Mucosa of gallbladder (tissue), 1 donor: ENCODE measurements around the gene HOXD11. TPM values are rescaled to one million over a fixed set of nuclear protein-coding genes. Genes with fewer than 3 reads are reported as not detected.

Experiments
- DNase-seq: peaks from one replicate; pipeline ENCODE4 v3.0.0-alpha.2; 2020; ENCODE audit warnings: low spot score
- total RNA-seq: library from RNA; stranded (reverse); gene quantifications from one replicate; pipeline ENCODE4 v1.2.1, GENCODE V29; 2021
- donor health status: DM: no; HTN: no; CAD: no.

Gene HOXD11
- total RNA-seq = not detected

DNA sequence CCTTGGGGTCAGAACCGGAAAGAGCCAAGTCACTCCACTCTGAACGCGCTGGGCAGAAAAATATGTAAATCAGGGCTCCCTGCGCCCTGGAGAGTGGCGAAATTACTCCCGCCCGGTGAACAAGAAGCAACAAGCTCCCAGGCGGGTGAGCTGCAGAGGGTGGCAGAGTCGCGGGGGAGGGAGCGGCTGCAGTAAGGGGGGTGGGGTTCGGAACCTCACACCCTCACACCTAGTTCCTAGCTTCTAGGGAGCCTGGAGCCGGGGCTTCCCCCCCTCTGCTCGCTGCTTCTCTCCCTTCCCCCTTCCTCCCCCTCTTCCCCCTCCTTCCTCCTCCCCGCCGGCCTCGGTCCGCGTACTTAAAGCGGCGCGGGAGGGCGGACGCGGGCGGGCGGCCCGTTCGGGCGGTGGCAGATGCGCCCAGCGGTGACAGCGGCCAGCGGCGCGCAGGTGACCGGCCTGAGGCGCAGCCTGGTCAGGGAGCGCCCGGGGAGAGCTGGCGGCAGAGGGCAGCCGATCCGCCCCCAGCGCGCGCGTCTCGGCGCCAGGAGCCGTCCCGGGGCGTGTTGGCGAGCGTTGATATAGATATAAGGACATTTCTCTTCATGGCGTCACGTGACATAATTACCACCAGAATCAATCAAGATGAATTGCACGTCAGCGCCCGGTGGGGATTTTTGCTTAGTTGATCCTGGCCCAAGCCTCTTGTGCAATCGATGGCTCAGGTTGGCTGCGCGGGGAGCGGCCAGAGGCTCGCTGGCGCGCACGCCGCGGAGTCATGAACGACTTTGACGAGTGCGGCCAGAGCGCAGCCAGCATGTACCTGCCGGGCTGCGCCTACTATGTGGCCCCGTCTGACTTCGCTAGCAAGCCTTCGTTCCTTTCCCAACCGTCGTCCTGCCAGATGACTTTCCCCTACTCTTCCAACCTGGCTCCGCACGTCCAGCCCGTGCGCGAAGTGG, at the start of gene HOXD11:
HOXD11 (plus strand) TSS at position 700 of the 959 bp plus-strand sequence; CDS start at position 776, 76 bp downstream.
- DNase-seq = no peak

DNA sequence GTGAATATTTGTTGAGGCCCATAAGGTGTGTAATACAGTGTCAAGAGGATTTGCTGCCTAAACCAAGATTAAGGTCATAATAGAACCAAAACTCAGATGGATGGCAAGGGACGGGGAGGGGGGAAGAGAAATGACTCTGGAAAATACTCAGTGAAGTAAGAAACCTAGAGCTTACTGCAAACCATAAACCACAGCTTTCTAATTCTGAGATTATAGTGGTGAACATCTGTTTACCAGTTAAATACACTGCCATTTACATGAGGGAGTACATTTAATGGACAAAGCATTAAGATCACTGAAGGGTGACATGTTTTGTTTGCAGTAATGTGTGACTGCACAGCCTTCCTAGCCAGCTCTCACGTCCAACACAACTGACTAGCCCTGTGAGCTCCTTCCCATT, 43.1 kb upstream of the HOXD11 start:
- DNase-seq = no peak

DNA sequence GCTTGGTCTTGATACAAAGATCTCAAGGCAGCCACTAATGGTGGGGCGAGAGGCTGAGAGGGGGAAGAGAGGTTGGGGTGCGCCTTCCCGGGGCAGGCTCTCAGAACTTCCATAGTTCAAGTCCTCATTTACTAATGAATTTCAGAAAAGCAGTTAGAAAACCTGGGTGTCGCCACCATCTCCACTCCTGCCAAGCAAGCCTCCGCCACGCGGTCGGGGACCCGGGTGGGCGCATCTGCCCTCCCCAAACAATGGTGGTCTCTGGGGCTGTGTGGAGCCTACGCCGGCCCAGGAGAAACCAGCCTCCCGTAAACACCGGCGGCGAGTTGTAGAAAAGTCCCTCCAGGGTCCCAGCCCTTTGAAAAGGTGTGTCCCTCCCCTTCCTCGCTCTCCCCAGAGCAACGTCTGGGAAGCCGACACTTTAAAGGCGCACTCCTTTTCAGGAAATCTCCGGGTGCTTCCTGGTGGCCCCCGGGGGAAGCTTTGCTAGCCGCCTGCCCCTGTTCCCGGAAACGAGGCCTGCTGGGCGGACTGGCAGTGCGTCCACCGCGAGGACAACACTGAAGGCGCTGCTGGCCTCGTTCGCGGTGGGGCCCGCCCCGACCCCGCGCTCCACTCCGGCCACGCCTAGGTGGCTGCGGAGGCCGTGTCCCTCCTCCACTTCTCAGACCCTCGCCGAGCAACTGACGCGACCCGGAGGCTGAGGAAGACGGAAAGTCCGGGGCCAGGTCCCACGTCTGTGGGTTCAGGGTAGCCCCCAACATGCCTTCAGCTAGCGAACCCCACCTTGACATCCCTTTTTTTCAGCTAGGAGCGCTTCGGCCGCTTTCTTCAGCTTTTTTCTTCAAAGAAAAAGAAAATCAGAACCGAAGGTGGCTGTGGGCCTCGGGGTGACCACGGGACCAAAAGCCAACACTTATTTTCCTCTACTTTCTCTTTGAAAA, 40.2 kb upstream of the HOXD11 start:
- no peak for DNase-seq

DNA sequence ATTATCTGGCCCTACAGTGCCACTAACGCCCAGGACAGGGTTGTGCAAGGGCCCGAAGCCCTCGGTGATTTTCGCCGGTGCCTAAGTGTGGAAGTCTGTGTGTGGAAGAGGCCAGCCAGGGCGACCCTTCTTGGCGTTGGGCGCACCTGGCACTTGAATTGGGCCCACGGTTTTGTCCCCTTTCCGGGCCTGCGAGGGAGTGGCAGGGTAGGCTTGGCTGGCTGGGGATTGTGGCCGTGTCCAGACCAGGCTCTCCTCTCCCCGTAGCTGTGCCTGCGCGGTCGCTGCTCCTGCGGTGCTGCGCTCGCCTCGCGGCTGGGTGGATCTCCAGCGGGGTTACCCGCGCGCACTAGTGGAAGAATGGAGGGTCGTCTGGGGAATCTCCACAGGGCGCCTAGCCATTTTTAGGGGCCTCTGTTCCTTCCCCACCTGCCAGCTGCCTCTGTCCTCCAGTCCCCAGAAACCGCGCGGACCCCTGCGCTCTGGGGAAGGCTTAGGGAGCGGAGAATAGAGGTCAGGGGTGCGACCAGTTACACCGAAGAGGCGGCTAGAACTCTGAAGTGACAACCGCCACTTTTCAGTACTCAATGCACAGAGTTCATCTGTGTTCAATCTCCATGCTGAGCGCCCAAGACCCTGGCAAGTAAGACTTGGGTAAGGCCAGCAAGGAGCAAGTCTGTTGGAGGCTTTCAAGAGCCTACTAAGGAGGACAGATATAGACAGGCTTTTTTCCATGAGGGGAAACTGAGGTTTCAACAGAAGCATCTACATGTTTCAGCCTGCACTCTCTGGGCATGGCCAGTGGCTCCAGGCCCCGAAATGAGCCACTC, 39.3 kb upstream of the HOXD11 start:
- no peak for DNase-seq

DNA sequence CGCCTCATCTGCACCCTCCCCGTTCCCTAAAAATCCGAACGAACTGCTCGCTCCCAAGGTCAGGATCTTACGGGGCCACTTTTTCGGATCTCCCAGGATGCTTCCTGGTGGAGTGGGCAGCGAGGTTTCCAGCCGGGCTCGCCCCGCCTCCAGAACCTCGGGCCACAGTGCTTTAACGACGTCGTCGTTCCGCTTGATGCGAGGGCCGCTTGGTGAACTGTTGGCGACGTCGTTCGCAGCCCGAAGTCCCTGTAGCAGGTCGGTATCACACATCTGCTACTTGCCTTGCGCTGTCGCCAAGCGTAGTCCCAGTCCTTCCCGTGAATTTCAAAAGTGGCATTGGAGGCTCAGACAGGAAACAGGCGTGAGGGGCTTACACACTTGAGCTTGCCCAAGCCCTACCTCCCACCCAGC, 38.7 kb upstream of the HOXD11 start:
- no peak for DNase-seq

DNA sequence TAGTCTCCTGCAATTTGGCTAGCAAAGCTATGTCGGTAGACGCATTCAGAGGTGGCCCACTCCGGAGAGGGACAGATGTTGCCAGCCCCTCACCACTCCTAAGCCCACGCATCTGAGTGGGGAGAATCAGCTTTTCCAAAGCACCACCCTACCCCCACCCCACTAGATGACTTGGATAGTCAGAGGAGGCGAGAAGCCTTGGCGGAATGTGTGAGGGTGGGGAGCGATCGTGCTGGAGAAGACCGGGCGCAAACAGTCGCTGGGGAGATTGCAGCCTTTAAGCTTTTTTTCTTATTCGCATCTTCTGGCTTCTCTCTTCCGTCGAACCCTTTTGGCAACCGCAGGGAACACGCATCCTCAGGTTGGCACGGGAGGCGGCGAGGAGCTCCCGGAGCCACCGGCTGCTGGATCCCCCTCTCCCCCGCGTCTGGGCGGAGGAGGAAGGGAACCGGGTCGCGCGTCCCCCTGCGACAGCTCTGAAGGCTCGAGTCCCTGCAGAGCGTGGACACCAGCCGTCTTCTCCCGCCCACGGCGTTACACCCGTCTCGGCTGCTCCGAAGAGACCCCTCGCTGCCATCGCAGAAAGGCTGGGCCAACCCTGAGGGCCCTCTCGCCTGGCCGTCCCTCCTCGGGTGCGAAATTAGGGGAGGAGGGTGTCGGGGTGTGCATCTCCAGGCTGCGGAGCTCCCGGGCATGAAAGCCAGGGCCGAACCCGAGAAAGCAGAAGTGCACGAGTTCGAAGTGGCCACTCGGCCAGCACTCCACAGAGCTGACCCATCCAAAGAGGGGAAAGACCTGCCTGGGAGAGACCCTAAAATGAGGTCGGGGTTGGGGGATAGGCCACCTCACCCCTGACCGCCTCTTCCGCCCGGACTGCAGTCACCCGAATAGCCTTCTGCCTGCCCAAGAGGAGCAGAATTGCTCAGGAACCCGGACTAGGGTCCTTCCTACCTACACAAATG, 35.5 kb upstream of the HOXD11 start:
- DNase-seq = no peak

DNA sequence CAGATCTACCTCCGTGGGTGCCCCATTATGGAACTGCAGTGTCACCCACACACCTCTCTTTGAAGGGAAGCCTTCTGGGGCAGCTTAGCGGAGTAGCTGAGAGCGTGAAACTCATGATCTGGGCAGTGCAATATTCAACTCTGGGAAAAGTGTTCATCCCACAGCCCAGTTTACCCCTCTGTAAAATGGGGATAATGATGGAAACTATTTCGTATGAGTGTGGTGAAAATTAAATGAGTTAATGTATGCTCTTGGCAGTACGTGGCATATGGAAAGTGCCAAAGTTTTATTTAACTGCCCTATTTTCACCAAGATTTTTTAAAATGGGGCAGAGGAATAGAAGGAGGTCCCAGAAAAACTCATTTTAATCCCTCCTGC, 34.8 kb upstream of the HOXD11 start:
- no peak for DNase-seq

DNA sequence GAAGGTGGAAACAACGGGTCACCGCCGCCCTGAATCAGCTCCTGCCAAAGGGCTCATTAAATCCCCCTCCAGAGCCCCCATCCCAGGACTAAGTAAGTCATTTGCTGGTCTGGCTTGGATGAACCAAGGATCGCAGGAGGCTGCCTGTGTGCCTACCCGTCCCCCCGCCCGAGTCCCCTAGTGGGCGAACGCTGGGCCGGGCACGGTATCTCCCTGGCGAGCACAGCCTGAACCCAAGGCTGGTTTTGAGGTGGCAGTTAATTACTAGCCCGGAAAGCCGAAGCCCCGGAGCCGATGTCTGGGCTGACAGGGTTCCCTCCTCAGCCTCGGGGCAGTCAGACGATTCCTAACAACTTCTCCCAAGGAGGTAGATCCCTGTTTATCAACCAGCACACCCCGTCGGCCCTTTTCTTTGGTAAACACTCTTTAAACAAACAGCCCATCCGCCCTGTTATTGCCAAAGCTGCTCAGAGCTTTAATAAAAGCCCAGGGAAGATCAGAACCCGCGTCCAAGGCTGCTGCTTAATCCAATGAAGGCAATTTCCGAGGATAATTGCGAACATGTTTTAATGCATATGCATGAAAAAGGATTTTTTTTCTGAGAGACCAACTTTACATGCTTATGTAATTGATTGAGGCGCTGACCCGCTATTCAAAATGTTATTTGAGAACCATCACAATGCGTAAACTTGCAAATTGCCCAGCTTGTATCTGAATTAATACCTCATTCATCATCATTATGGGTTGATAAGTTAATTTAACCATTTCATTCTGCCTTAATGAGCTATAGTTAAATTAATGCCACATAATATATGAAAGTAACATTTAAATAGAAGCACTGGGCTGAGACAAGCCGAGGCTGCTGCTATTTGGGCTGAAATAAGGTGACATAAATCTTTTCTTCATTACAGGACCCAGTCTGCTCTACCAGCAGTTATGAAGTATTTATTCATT, 33.9 kb upstream of the HOXD11 start:
- no peak for DNase-seq

DNA sequence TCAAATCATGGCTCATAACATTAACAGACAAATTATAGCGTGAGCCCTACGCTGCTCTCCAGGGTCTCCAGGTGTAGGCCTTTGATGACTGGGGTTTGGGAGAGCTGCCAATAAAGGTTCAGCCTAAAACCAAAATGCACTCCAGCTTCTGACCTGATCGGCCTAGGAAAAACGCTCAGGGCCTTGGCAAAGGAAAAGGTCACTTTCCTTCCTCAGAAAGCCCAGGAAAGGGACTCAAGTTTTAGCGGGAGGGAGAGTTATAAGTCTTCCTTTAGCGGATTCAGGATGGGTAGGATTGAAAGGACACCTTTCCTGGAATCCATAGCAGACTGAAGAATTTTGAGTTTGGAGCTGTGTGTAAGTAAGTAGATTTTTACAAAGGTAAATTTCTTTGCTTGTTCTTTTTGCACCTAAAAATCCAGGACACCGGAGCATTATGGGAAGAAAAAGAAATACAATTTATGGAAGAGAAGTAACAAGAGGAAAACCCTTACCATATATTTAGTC, 32.1 kb upstream of the HOXD11 start:
- no peak for DNase-seq

DNA sequence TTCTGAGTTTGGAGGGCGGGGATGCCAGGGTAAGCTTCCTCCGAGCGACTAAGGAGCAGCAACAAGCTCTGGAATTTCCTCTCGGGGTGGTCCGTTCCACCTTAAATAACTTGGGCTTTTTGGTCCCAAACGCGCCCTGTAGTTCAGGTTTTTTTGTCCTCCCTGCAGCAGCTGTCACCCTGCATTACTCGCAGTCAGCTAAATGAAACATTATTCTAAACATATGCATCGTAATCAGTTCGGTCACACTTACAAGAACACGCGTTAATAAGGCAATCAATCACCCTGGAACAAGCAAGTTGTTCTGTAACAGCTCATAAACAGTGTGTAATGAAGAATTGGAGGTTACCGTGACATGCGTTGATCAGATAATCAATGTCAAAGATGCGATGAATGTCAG, 31.6 kb upstream of the HOXD11 start:
- DNase-seq = no peak

DNA sequence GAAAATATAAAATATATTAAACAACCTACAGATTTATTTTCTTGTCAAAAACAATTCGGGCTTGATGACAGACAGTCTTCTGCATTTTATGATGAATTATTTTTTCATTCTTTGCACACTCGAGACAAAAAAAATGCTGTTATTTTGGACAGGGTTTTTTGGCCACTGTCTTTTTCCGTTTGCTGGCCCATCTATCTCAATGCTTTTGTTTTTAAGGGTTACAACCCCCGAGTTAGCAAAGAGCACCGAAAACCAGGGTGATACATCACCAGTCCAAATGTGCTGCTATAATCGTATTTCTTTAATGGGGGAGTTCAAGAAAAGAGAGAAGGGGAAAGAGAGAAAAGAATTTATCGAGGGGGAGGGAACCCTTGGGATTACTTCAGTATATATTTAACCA, 31.0 kb upstream of the HOXD11 start:
- no peak for DNase-seq

DNA sequence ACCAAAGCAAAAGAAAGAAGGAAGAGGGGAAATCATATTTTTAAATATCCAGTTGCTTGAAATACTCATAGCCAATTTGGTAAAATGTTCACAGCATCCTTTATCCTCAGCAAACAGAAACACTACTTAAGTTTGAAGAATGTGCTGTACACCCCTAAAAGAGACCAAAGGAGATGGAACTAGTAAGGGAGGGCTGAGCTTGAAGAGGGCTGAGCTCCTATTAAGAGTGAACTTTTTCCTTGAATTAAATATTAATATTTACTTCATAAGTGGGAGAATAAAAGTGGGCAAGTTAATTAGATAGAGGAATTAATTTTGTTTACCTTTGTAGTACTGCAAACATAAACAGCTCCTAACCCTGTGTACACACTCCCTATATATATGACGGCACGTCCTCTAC, 30.3 kb upstream of the HOXD11 start:
- no peak for DNase-seq

DNA sequence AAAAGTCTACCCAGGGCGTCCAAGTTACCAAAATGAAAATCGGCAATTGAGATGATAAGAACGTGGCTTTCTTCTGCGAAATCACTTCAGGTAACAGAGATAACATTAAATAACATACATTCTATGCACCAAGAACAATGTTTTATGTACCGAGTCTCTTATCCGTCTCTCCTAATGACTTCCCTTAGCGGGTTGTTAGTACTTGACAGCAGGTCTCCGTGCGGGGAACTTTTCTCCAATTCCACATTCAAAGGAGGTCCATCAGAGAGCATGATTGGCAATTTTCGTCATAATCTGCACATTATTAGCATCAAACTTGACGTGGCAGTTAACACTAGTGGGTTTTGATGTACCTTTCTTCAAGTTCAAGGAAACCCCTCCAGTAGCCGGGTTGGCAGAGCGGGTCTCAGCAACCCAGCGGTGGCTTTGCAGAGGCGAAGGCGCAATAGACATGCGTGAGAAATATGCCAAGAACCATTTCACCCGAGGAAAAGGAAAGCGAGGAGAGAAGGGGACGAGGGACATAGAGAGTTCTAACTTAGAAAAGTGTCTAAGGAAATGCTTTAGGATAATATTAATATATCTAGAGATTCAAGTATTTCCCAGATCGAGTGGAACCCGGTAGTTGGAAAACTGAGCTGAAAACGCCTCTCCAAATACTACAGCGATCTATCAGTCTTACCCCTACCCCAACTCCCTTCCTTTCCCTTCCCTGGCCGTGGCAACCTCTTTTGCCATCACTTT, 28.4 kb upstream of the HOXD11 start:
- no peak for DNase-seq

DNA sequence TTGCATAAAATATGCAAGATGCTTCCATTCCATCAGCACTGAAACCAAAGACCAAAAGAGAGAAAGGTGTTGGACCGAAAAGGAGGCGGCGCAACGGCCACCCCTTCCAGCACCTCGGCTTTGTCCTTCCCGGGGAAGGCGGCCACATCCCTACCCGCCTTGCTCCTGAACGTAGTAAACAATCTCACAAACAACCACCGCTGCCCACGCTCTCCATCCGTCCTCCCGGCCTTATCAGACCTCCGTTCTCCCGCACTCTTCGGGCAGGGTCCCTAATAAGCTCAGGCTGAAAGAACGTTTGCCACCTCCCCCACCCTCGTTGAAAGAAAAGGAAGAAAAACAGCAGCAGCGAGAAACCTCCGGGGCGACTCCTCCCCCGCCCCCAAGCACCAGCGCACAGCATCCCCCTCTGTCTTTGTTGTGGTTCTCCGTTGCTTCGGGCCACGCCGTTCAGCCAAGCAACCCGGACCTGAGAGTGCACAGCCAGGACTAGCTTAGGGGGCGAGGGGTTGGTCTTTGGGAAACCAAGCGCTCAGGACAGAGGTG, 27.7 kb upstream of the HOXD11 start:
- DNase-seq = no peak

DNA sequence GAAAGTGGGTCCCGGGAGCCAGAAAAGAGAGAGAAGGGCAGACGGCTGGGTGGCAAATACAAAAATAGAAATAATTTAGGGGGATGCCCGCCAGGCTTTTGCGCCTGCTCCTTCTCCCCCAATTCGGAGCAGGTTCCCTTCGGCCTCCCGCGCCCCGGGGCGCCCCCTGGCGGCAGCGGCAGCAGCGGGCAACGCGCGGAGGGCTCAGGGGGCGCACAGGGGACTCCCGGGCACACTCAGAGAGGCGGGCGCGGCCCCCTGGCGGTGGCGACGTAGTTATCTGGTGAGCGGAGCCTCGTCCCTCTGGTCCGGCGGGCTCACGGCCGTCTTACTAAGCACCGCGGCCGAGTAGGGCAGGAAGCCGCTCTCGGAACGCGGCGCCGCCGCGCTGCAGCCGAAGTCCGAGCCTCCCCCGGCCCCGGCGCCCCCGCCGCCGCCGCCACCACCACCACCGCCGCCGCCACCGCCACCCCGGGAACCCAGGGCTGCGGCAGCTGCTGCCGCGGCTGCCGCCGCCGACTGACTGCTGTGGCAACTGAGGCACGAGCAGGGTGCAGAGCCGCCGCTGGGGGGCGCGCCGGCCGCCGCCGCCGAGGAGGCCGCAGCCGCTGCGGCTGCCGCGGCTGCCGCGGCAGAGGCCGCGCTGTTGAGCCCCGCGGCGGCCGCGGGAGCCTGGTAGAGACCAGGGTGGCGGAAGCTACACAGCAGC, 27.1 kb upstream of the HOXD11 start:
- DNase-seq = no peak

DNA sequence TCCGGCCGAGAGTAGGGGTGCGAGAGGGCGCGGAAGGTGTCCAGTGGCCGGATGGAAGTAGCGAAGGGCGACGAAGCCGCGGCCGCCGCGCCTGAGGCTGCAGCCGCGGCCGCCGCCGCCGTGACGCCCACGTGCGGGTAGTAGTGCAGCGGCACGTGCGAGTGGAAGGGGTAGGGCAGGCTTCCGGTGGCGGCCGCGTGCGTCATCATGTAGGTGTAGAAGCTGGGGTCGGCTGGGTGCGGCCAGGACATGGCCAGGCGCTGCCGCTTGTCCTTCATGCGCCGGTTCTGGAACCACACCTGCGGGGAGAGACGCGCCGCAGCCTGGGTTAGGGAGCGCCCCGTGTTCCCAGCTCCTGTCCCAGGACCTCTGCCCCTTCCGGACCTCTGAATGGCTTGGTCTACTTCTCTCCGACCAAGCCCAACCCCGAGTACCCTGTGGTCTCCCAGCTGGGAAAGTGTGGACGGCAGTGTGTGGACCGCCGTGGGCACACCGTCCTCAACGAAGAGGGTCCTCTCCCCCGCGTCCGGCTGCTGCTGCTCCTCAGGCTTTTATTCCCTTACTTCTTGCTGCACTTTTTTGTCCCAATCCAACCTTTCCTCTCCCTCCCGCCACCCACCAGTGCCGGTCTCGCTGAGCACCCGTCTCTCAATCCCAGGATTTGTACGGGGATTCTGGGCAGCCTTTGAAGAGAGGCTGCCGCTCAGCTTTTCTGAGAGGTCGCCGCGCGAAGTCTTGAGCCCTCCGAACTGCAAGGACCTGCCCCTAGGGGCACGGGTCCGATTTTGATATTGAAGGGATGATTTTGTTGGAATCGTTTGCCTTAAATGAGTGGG, 26.3 kb upstream of the HOXD11 start:
- DNase-seq = no peak
